ENCODE data around the gene RNF207.

GRCh38 chr1:6237093-6237492 is 31.2 kb downstream of the RNF207 start:
- TF ChIP-seq CTCF (IDR thresholded peaks at IDR 0.05) = no peak
- TF ChIP-seq POLR2AphosphoS5 (IDR thresholded peaks at IDR 0.05) = no peak
- no peak for TF ChIP-seq POLR2A (IDR thresholded peaks at IDR 0.05)
